Osteocyte (in vitro differentiated cells): ENCODE data around the gene DLG2. TPM values are rescaled to one million over a fixed set of nuclear protein-coding genes. Genes with fewer than 3 reads are reported as not detected.

Experiments used
- DNase-seq: peaks from one replicate; pipeline ENCODE4 v3.0.0; 2021; ENCODE audit warnings: mixed read lengths; ENCODE audit not compliant: unreplicated experiment; ENCODE audit errors: extremely low spot score
- H3K27ac Mint-ChIP-seq: one replicate; pipeline ENCODE4 v1.8.0; 2021; ENCODE audit warnings: mild to moderate bottlenecking, mixed read lengths; ENCODE audit not compliant: unreplicated experiment
- H3K27me3 Mint-ChIP-seq: one replicate; pipeline ENCODE4 v1.8.0; 2021; ENCODE audit warnings: mixed read lengths; ENCODE audit not compliant: unreplicated experiment
- H3K36me3 Mint-ChIP-seq: one replicate; pipeline ENCODE4 v1.8.0; 2021; ENCODE audit warnings: mixed read lengths; ENCODE audit not compliant: unreplicated experiment
- H3K4me1 Mint-ChIP-seq: one replicate; pipeline ENCODE4 v1.8.0; 2021; ENCODE audit warnings: mixed read lengths; ENCODE audit not compliant: unreplicated experiment
- H3K4me3 Mint-ChIP-seq: one replicate; pipeline ENCODE4 v1.8.0; 2021; ENCODE audit warnings: mild to moderate bottlenecking, moderate library complexity, mixed read lengths; ENCODE audit not compliant: unreplicated experiment
- H3K9me3 Mint-ChIP-seq: one replicate; pipeline ENCODE4 v1.8.0; 2021; ENCODE audit warnings: mixed read lengths; ENCODE audit not compliant: unreplicated experiment
- CTCF ChIP-seq: fragments of 200-600 bp; sonication (generic); IDR thresholded peaks from 2 replicates; pipeline ENCODE4 v1.5.0; 2021; ENCODE audit warnings: antibody characterized with exemption, mild to moderate bottlenecking, moderate library complexity
- total RNA-seq: library from RNA; stranded (reverse); gene quantifications from 2 replicates; pipeline ENCODE4 v1.2.1, GENCODE V29; 2021

DLG2 gene
- total RNA-seq, 1 donor from 2014 or later, result 2.1 TPM

- Mint-ChIP-seq H3K4me1 (no peaks in the 10 kb centered on the region), H3K9me3 (peaks cover 14% of the 10 kb centered on the region), H3K27ac (no peak overlapping the region), H3K27me3 (no peaks in the 10 kb centered on the region), H3K36me3 (no peaks in the 10 kb centered on the region), H3K4me3 (no peak overlapping the region)
- TF ChIP-seq CTCF, result no peak
- no peak for DNase-seq
Observed at GRCh38 chr11:85099522-85099921, 527.6 kb downstream of the DLG2 start.

- H3K4me3 Mint-ChIP-seq, result no peak overlapping the region
- no peak overlapping the region for H3K27ac Mint-ChIP-seq
- H3K4me1 Mint-ChIP-seq, result no peaks in the 10 kb centered on the region
- TF ChIP-seq CTCF, result no peak
- H3K9me3 Mint-ChIP-seq, result peaks cover 14% of the 10 kb centered on the region
- no peak for DNase-seq
- no peaks in the 10 kb centered on the region for H3K27me3 Mint-ChIP-seq
- no peaks in the 10 kb centered on the region for H3K36me3 Mint-ChIP-seq
Observed at GRCh38 chr11:85098996-85099395, 528.1 kb downstream of the DLG2 start.

- DNase-seq, result no peak
- H3K9me3 Mint-ChIP-seq, result peaks cover 14% of the 10 kb centered on the region
- H3K27ac Mint-ChIP-seq, result no peak overlapping the region
- no peaks in the 10 kb centered on the region for H3K36me3 Mint-ChIP-seq
- no peak overlapping the region for H3K4me3 Mint-ChIP-seq
- H3K27me3 Mint-ChIP-seq, result no peaks in the 10 kb centered on the region
- TF ChIP-seq CTCF, result no peak
- no peaks in the 10 kb centered on the region for H3K4me1 Mint-ChIP-seq
Observed at GRCh38 chr11:85096939-85097338, 530.2 kb downstream of the DLG2 start.

- no peak for DNase-seq
- no peaks in the 10 kb centered on the region for H3K4me1 Mint-ChIP-seq
- H3K4me3 Mint-ChIP-seq, result no peak overlapping the region
- H3K27me3 Mint-ChIP-seq, result no peaks in the 10 kb centered on the region
- TF ChIP-seq CTCF, result no peak
- H3K27ac Mint-ChIP-seq, result no peak overlapping the region
- H3K9me3 Mint-ChIP-seq, result peaks cover 14% of the 10 kb centered on the region
- H3K36me3 Mint-ChIP-seq, result no peaks in the 10 kb centered on the region
Observed at GRCh38 chr11:85095239-85095638, 531.9 kb downstream of the DLG2 start.

GRCh38 chr11:85094795-85095194, 532.3 kb downstream of the DLG2 start:
- DNase-seq, result no peak
- no peaks in the 10 kb centered on the region for H3K36me3 Mint-ChIP-seq

More at GRCh38 chr11:85094795-85095194, 532.3 kb downstream of the DLG2 start:
- Mint-ChIP-seq H3K27ac (no peak overlapping the region), H3K27me3 (no peaks in the 10 kb centered on the region), H3K4me1 (no peaks in the 10 kb centered on the region), H3K4me3 (no peak overlapping the region), H3K9me3 (peaks cover 14% of the 10 kb centered on the region)
- no peak for TF ChIP-seq CTCF
